GM21529 (cell line): ENCODE measurements around the gene RGS5.

Source experiments
- ATAC-seq: cut with Tn5 transposase; IDR thresholded peaks from one replicate; pipeline ENCODE4 v1.9.1; 2021; ENCODE audit not compliant: unreplicated experiment

RGS5 gene

GRCh38 chr1:163093169-163093568, 109.5 kb downstream of the RGS5 start:
- no peak for ATAC-seq
